CD4-positive, alpha-beta T cell treated with Interleukin-10 for 1 hour (primary cell): Measurements from ENCODE around the gene SDF4.
A peak's percentile ranks its signal among the peaks of the same experiment; 100 is the strongest.

Source experiments
- DNase-seq: peaks from one replicate; pipeline ENCODE4 v3.0.0-alpha.2; 2020

The SDF4 gene

DNA sequence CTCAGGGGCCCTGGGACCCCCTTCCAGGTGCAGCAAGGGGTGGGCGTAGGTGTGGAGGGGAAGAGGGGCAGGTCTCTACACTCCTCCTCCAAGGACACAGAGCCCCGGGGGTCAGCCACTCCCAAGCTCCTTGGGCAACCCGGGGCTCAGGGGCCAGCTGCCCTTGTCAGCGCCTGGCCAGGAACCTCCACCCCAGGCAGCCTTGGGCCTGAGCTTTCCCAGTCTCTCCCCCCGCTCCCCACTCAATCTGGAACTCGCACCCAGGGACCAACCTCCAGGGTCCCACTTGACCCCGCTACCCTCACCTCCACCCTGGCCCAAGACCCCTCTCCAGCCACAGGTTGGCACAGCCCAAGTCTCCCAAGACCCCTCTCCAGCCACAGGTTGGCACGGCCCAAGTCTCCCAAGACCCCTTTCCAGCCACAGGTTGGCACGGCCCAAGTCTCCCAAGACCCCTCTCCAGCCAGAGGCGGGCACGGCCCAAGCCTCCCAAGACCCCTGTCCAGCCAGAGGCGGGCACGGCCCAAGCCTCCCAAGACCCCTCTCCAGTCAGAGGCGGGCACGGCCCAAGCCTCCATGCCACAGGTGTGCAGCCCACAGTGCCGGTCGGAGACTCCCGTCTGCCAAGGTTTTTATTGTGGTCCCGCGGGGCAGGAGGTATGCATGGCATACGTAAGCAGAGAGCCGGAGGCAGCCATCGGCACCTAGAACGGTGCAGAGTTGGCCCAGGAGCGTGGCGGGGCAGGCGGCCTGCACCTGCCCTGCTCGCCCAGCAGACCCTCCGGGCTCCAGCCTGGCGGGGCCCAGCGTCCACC is 20.9 kb downstream of the SDF4 start:
- no peak for DNase-seq

DNA sequence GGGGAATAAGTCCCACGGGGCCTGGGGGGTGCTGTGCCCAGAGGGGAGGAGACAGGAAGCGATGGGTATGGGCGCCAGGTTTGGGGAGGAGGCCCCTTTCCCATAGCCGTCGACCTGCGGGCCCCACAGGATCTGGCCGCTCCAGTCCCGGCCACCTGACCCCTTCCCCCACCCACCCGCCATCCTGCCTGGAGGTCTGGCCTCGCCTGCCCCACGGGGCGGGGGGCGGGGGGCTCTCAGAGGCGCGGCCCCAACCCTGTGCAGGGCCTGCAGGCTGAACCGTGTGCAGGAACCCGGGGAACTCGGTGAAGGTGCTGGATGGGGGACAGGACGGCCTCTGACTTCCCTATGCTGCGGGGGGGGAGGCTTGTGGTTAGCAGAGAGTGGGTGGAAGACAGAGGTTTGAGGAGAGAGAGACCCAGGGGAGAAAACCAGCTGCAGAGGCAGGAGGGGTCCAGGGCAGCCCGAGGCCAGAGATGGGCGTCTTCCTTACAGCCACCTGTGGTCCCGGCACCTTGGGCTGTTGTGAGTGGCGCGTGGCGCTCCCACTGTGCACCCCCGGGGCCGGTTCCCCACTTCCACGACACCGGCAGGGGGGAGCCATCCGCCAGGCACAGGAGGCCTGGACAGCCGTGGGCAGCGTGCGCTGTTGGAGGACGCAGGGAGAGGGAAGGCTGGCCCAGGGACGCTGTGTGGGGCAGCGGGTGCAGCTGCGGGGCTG is 22.9 kb downstream of the SDF4 start:
- DNase-seq: peak; percentile 64

DNA sequence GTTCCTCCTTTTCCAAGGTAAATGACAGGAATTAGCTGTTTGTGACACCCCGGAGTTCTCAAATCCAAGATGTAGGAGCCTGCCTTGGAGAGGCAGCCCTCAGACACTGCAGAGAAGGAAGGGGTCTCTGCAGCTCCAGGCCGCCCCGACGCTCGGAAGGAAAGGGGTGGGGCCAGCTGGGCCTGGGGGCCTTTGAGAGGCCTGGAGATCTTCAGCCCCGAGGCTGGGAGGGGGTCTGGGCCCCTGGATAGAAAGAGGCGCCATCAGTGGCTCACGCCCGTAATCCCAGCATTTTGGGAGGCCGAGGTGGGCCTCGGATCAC is 24.3 kb downstream of the SDF4 start:
- no peak for DNase-seq

DNA sequence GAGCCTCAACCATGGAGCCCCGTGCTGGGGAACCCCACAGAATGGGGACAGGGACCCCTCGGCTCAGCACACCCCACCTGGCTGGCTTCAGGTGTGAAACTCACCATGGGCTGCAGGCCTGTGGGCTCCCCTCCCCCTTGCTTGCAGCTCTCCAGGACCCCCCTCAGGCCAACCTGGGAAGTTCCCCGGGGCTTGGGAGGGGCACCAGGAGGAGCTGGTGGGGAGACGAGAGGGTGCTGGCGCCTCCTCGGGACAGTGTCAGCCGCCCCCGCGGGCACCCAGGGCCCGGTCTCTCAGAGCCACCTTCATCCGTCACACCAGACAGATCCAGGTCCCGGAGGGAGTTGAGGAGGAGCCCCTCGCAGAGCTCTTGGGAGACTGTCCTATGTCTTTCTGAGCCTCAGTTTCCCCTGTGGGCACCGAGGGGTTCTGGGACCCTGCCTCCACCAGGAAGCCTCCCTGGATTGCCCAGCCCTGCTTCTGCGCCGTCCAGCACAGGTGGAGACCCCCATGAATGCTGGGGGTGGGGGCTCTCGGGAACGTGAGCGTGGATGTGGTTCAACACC is 24.8 kb downstream of the SDF4 start:
- DNase-seq: no peak

DNA sequence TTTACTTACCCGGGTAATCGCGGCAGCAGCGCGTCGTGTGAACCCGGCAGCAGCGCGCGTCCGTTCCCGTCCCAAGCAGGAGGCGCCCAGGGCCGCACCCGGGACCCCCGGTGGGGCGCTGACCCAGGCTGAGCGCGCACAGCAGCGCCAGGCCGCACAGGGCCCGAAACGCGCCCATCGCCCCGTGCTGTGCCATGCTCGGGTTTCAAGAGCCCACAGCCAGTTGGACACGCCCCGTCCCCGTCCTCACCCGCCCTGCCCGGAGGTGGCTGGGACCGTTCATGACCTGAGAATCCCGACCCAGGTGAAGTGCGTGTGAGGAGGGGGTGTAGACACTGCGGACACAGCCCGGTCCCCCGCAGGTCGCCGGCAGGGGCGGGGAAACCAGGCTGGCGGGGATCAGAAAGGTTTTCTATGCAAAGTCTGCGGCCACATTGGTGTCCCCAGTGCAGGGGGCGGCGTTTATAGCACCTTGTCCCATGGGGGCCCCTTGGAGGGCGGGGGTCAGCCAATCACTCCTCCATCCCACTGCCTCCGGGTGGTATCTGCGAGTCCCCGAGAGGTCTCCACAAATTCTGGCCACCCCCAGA is 25.3 kb downstream of the SDF4 start, which contains the start of gene TNFRSF18:
Gene TNFRSF18 (minus strand): TSS at position 217 of the 590 bp plus-strand sequence. CDS start 21 bp downstream, at position 196.
- peak; percentile 51 for DNase-seq

DNA sequence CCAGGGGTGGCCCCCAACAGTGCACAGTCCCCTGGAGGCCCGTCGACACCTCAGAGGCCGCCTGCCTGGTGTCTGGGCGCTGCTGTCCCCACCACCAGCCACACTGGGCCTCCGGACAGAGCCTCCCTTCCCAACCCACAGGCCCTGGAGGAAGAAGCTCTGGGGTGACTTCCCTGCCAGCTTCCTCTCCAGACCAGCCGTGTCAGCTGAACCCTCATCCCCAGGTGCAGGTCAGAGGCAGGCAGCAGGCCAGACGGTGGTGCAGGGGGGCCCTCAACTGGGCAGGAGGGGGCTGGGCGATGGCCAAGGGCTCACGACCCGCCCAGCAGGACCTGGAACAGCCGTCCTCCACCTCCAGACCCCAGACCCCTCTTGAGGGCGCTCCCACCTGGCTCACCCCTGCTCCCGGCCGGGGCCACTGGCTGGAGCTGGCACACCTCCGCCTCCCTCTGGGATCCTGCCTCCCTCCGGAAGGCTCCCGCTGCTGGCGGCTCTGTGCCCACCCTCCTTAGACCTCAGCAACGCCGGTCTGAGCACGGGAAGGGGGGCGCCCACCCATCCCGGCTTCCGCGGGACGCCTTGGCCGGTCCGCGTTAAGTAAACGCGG is 25.9 kb downstream of the SDF4 start:
- DNase-seq: no peak

DNA sequence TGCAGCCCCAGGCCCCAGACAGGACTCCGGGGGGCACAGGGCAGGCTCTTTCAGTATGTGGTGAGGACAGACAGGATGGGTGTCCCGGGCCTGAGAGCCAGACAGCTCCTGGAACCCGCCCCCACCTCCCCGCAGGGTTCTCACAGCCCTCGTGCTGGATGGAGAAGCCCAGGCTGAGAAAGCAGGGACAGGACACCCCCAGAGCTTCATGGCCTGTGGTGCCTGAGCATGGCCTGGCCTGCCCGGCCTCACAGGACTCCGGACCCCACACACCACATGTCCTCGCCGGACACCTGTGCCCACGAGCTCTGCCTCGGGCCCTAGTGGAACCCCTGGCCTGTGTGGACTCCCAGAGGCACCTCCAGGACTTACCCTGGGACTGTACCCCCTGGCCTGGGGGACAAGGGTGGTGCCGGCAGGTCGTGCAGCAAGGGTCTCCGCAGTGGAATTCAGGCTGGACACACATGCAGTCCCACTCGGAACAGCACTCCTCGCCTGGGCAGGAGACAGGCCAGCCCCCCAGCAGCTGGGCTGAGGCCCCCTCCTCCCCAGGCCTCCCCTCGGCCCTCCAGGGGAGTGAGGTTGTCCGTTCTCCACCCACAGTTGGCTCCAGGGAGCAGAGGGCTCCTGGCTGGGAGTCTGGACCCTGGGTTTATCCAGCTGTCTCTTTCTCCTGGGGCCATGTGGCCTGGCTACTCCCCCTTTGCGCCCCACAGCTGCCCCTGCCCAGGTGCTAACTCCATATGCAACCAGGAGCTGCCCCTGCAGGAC is 26.6 kb downstream of the SDF4 start:
- no peak for DNase-seq

DNA sequence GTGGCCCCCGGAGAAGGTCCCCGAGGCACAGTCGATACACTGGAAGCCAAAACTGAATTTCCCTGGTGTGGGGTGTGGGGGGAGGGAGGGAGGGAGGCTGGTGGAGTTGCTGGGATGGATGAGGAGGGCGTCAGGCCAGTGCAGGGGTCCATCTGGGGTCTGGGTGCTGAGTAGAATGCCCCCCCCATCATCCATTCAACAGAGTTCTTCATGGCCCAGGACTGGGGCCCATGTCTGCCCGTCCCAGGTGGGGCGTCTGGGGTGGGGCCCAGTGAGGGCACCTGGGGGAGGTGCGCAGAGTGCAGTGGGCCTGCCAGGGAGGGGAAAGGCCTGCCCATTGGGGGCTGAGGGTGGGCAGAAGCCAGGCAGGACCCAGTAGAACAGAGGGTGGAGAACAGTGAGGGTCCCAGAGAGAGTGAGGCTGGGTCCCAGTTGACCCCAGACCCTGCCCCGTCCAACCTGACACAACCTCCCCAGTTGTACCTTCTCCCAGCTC is 27.3 kb downstream of the SDF4 start:
- no peak for DNase-seq

DNA sequence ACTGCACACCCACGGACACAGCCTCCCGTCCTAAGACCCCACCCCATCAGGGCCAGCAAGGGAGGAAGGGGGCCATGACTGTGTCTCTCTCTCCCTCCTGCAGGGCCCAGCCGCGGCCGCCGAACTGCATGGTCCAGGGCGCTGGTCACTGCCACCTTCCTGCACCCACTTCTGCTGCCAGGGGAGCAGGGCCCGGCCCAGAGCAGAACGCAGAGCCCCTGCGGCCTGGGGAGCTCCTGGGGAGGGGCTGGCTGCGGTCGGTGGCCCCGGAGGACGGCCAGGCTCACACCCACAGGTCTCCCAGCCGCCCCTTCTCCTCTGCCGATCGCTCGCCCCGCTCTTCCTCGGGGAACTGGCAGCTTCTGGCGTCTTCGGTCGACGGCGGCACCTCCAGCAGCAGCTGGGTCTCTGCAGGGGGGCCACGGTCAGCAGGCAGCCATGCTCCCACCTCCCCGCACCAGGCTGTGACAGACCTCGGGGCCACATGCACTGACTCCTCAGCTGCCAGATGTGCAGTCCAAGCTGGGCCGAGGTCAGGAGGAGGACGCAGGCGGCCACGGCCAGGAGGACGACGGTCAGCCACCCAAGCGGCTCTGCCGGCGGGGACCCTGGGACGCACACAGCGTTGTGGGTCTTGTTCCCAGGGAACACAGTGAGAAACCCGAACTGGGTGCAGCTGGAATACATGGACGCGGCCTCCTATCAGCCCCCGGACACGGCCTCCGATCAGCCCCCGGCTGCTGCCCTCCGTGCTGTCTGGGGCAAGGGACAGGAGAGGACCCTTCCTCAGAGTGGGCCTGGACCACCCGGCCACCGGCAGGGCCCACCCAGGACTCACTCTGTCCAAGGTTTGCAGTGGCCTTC is 28.0 kb downstream of the SDF4 start:
- no peak for DNase-seq

DNA sequence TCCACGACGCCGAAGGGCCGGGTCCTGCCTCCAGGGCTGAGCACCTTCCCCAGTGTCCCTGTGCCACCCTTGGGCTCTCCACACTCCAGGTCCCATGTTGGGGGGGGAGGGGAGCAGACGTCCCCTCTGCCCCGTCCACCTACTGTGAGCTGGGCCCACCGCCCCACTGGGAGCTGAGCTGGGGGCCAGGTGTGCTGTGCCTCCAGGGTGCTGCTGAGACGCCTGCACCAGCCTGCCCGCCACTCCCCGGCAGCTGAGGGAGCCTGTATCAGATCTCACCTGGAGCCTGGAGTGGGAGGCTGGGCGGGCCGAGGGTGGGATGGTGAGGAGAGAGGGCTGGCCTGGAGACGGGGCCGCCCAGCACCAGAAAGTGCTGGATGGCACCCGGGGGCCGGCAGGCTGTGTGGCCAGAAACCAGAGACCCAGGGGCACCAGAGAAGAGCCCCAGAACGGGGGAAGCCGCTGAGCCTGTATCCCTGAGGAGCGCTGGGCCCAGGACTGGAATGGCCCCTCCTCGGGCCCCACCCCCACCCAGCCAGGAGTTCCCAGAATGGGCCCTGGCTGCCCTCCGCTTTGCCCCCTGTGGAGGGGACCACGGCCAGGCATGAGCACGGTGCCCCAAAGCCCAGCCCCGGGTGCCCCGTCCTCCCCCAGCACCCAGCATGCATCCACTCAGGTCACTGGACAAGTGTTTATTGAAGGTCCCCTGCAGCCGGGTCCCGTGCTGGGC is 28.8 kb downstream of the SDF4 start:
- no peak for DNase-seq

DNA sequence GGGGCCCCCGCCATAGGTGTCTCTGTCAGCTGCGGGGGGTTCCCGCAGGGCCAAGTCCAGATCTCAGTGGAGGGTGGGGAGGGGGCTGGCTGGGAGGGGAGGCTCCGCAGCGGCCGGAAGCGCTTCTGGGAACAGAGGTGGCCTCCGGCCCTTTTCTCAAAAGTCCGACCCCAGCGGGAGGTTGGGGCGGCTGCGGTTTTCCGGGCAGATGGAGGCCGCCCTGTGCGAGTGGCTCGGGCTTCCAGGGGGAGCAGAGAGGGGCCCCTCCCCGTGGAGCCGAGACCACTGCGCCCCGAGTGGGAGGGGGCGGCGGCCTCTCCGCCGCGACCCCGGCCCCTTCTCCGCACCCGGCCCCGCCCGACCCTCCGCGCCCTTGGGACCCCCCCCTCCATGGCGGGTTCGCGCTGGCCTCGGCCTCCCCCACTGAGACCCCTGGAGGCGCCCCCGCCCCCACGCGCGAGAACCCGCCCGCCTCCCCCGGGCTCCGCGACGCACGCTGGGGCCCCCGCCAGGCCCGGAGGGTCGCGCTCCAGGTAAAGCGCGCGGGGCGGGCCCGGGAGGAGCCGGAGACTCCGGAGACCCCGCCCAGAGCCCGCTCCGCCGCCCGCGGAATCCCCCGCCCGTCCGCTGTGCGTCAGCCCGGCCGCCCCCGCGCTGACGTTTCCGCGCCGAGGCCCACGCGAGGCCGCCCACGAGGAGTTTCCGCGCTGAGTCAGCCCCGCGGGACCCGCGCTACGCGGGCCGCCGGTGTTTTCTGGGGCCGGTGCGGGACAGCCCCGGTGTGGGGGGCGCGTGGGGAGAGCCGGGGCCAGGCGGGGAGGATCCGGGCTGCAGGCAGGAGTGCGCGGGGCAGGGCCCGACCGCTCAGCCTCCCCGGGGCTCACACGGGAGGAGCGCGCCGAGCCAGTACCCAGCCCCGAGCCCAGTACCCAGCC is 30.7 kb downstream of the SDF4 start:
- peak; percentile 91 for DNase-seq

DNA sequence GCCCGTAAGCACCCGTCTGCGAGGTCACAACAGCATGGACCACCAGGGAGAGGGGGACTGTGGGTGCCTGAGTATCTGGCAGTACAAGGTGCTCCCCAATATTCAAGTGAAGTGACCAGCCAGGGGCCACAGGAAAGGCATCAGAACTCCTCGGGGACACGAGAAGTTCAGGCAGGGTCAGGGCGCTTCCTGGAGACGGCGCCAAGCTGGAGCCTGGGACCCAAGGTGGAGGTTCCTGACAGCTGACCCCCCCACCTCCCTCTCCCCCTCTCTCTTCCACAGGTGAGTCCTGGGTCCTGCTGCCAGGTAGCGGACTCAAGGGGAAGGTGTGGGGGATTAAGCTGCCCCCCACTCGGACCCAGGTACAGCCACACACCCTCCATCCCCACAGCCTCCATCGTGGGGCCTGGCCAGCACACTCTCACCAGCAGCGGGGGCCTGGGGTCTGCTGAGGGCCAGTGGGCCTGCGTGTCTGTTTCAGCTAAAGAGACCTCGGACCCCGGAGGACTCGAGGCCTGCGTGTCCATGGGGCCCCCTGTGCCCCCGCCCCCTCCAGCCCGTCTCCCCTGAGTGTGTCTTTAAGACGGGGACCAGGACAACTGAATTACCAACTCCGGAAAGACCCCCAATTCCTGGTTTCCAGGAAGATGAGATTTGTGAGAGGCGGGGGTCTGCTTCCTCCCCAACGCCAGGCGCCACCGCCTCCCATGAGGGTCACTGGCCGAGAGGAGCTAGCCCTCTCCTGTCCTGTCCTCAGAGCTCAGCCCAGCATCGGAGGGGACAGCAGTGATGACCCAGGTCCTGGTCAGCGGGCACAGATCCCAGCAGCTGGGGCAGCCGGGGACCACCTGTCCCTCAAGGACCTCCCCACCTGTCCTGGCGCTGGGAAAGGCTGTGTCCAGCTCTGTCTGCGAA is 31.6 kb downstream of the SDF4 start:
- no peak for DNase-seq

DNA sequence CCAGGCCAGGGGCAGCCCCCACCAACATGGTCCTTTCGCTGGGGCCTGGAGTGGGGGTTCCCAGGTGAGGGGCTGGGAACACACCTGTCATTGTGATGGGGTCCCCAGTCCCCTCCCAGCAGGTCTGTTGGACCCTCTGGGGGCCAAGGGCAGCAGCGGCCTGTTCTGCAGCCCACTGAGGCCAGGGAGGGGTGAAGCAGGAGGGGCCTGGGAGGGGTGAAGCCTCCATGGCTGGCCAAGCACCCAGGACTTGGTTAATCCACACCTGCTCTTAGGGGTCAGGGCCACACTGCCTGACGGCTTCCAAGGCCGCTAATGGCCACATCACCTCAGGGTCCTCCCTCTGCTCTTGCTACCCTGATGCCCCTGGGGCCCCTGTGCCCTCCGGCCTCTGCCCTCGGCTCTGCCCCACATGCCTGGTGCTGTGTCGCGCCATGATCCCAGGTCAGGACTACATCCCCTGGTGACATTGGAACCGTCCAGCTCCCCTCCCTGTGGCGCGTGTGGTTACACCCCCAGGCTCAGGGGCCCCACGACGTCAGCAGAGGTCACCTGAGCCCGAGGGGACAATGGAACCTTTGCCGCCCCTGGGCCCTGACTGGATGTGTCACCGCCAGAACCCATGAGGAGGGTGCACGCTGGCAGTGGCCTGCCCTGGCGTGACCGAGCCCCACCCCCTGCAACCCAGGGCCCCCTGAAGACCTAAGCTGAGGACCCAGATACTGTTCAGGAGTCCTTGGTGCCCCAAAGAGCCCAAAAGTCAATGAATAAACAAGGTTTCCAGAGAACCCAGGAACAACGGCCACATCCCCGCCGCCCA is 32.5 kb downstream of the SDF4 start:
- DNase-seq: no peak

DNA sequence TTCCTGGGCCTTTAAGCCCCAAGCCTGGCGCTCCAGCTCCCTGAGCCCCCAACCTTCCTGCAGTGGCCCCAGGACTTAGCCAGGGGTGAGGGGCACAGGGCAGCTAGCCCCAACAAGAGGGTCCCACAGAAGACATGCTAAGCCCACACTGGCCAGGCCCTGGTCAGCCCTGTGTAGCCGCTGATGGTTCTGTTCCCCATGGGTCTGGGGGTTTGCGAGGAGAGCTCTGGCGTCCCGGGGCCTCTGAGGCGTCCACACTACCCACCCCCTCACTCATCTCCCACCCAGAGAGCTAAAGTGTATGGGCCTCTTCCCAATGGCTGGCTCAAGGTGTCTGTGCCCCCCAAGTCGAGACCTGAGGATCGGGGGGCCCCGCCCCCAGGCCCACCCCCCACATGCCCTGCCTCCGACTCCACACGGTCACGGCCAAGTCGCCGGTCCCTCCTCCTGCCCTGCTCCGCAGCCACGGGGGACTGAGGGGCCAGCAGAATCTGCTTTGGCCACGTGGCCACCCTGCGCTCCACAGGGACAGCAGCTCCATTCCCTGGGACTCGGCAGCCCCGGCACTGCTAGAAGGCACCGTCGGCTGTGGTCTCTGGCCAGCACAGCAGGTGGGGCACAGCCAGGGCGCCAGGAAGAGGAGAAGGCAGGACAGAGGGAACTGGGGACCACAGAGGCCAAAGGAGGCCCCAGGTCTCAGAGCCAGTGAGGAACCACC is 33.2 kb downstream of the SDF4 start:
- no peak for DNase-seq

DNA sequence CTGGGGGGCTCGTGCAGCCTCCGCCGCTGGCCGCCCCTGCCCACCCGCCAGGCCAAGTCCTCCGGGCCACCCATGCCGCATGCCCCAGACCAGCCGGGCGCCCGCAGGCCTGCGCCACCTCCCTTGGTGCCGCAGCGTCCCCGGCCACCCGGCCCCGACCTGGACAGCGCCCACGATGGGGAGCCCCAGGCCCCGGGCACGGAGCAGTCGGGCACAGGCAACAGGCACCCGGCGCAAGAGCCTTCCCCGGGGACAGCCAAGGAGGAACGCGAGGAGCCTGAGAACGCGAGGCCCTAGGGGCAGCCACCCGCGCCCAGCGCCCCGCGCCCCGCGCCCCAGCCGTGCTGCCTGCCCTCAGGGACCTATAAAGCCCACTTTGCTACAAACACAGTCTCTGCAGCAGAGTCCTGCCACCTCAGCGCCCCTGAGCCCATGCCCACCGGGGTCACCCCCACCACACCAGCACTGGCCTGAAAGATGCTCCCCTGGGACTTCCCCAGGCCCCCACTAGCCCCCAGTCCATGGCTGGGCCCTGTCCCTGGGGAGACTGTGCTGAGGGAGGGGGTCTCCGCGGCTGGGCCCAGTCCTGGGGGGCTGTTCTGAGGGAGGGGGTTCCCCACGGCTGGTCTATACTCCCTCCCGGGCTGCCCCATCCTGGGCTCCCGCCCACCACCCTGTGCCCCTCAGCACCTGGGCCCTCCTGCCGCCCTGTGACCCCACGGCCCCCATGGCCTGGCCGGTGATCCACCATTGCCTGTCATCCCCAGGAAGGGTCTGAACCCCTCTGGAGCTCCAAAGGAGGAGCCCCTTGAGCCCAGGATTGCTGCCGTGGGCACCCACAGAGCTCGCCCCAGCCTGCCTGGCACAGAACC is 34.0 kb downstream of the SDF4 start:
- DNase-seq: no peak

DNA sequence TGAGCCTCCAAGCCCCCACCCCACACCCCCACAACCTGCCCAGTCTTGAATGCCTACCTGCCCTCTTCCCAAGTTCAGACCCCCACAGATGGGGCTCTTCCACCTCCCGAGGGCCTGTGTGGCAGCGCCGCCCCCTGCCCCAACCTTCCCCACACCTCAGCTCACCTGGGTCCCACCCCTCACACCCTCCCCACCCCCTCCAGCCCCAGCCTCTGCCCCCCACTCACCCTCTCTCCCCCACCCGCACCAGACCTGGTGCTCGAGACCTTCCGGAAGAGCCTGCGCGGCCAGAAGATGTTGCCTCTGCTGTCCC is 34.7 kb downstream of the SDF4 start:
- no peak for DNase-seq
